GM13976 (cell line): Measurements from ENCODE around the gene ALDH3A1.
A peak's percentile ranks its signal among the peaks of the same experiment; 100 is the strongest.

Source experiments
- DNase-seq: peaks from one replicate; pipeline ENCODE4 v3.0.0; 2012; ENCODE audit warnings: low spot score
- in situ Hi-C: fragments of 300-500 bp; cut with MboI; formaldehyde crosslinking; loops from one replicate; pipeline ENCODE4 v1.12.0; 2022; ENCODE audit warnings: low sequenced_read_pairs, mixed read lengths, inconsistent platforms; ENCODE audit not compliant: unreplicated experiment
- TF ChIP-seq, protein P1 (sequence below): IDR thresholded peaks from 2 replicates; pipeline ENCODE4 v1.5.1; 2012; ENCODE audit warnings: borderline replicate concordance, mild to moderate bottlenecking; ENCODE audit not compliant: insufficient read depth; ENCODE audit errors: extremely low read depth, missing control alignments, control extremely low read depth

ALDH3A1 gene

DNA sequence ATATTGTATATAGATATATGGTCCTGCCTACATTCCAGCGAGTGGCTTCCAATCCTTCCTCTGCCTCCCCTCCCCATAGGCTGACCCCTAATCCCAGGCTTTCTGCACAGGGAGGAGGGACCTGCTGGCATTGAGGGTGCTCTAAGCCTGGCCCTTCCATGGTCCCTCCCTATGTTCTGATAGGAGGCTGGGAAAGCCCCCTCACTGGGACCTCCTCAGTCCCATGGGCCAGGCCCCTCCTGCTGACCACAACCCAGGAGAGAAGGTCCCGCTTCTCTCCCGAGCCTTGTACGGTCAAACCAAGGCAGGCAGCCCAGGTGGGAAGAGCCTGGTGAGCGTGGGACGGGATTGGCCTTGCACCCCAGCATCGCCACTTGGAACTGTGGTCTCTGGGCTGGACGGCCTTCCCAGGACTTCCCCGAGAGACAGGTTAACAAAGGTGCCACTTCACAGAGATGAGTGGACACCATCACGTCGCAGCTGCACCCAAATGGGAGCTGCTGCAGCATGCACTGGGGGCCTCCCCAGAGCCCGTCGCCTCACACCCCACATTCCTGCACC lies 859 bp downstream of the ALDH3A1 start:
- in situ Hi-C loops, result no loop called here
- TF ChIP-seq, protein P1, sequence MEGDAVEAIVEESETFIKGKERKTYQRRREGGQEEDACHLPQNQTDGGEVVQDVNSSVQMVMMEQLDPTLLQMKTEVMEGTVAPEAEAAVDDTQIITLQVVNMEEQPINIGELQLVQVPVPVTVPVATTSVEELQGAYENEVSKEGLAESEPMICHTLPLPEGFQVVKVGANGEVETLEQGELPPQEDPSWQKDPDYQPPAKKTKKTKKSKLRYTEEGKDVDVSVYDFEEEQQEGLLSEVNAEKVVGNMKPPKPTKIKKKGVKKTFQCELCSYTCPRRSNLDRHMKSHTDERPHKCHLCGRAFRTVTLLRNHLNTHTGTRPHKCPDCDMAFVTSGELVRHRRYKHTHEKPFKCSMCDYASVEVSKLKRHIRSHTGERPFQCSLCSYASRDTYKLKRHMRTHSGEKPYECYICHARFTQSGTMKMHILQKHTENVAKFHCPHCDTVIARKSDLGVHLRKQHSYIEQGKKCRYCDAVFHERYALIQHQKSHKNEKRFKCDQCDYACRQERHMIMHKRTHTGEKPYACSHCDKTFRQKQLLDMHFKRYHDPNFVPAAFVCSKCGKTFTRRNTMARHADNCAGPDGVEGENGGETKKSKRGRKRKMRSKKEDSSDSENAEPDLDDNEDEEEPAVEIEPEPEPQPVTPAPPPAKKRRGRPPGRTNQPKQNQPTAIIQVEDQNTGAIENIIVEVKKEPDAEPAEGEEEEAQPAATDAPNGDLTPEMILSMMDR, result no peak
- no peak for DNase-seq

DNA sequence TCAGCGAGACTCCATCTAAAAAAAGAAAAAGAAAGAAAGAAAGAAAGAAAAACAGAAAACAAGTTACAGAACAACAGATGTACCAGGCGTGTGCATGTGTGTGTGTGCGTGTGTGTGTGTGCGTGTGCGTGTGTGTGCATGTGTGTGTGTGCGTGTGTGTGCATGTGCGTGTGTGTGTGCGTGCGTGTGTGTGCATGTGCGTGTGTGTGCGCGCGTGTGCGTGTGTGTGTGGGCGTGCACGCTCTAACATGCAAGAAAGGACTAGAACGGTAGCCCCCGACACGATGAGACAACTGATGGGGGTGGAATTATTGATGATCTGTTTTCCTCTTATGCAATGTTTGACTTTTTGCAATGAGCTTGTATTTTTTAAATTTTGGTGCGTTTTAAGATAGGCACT lies 1.6 kb downstream of the ALDH3A1 start:
- in situ Hi-C loops, result no loop called here

DNA sequence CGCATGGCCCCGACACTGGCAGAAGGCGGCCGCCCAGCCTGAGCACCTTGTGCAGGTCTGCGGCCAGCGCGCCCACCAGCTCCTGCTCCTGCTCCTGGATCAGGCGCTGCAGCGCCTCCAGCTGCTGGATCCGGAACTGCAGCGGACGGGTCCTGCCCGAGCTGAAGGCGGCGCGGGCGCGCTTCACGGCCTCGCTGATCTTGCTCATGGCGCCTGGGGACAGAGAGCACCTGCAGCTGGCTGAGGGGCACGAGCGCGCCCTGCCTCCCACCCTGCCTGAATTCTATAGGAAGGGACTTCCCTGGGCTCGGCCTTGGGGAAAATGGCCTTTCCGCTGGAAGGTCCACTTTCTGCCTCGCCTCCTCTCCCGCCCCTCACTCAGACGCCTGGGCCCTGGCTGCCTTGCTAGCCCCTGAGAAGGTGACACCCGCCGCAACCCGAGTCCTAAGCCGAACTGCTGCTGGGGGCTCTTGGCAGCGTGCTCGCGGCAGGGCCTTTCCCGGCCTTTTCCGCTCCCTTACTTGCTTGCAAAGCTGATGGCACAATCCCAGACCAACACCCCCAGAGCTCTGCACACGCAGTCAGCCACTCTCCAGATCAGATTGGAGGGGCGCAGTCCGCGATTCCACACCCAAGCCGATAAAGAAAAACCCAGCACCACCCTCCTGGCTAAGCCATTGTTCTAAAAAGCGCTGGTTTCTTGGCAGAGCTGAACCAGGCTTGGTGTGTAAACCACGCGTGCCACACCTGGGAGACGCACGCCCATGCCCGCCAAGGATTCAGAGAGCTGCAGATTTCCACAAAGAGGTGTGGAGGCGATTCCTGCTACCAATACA lies 3.0 kb downstream of the ALDH3A1 start:
- DNase-seq, result peak; percentile 91
- TF ChIP-seq, protein P1, result peak; percentile 96
- in situ Hi-C loops, result no loop called here

More for the DNA sequence above, 1.6 kb downstream of the ALDH3A1 start:
- TF ChIP-seq, protein P1, result no peak
- no peak for DNase-seq

DNA sequence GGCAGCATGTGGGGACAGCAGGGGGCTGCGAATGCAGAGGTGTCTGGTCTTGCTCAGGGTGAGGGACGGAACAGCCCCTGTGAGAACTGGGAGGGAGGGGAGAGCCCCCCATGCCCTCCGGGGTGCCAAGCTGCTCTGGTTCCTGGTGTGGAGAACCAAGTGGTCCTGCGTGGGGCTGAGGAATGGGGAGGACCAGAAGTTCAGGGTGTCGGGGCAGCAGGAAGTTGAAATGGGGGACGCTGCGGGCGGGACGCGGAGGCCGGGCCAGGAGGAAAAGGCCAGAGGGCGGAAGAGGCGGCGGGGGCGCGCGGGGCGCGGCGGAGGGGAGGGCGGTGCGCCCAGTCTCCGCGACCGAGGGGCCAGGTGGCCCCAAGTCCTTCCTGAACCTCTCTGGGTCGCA lies 3.6 kb downstream of the ALDH3A1 start:
- TF ChIP-seq, protein P1, result no peak
- in situ Hi-C loops, result no loop called here
- no peak for DNase-seq

DNA sequence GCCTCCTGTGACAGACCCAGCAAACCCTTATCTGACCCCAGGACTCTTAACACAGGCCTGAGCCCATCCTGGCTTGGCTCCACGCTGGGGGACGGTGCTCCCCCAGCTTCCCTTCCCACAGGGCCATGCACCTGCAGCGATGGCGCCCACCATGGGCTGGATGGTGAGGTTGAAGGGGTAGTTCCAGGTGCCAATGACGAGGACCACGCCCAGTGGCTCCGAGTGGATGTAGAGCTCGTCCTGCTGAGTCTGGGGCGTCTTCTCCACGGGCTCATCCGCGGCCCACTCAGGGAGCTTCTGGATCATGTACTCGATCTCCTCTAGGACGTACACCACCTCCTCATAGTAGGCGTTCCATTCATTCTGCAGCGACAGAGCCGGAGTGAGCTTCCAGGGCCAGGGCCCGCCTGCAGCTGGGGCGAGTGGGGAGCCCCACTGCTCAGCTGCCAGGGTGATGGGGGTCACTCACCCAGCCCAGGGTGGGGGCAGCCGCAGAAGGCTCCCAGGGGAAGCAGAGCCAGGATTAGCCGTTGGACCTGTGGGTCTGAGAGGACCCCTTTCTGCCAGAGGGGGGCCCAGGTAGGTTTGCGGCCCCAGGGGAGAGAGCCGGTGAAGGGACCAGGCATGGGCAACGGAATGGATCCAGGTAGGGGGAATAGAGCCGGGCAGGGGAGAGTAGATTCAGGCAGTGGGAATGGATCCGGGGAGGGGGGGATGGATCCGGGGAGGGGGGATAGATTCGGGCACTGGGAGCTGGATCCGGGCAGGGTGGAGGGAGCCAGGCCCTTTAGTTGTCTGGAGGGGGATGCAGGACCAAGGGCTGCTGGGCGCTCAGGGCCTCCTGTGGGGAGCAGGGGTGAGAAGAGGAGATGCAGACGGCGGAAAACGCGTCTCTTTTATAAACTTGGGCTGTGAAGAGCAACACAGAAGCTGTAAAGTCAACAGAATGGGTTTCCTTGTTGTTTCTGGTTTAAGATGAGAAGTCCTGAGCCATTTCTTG lies 4.7 kb downstream of the ALDH3A1 start:
- in situ Hi-C loops, result no loop called here
- no peak for DNase-seq
- TF ChIP-seq, protein P1, result no peak

DNA sequence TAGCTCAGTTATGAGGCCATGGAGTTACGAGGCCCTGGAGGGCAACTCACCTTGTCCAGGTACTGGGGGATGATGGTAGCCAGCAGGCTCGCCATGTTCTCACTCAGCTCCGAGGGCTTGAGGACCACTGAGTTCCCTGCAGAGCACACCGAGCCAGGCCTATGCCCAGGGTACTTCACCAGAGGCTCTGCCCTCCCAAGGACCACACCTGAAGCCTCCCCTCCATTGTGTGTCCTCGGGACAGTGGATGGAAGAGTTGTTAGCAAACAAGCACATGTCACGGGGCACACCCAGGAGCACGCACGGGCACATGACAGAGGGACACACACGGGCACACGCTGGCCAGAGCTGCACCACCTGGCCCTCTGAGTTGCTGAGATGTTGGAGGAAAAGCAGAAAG lies 5.6 kb downstream of the ALDH3A1 start:
- DNase-seq, result no peak
- TF ChIP-seq, protein P1, result no peak
- in situ Hi-C loops, result no loop called here
